HCT116 (cell line): Measurements from ENCODE around the gene MMEL1. TPM values are rescaled to one million over a fixed set of nuclear protein-coding genes. Genes with fewer than 3 reads are reported as not detected.

Source experiments
- ATAC-seq: fragments of 200-7000 bp; cut with Tn5 transposase; 2 replicates; pipeline ENCODE4 v1.9.1; 2020; ENCODE audit warnings: mild to moderate bottlenecking, moderate library complexity
- BruUV-seq: library from RNA; stranded (reverse); fragments of 400-500 nt; replicated peaks from 2 replicates; lab custom pipeline; 2021; lab: Mats Ljungman, UMichigan
- CTCF ChIA-PET: fragments of 300-600 bp; sonication (Branson Sonifier 250); formaldehyde crosslinking; loops from one replicate; lab custom pipeline; 2021; ENCODE audit warnings: antibody characterized with exemption; lab: Charles Lee
- POLR2A ChIA-PET: fragments of 300-600, 350-600 bp; sonication (Branson Sonifier 250); formaldehyde crosslinking; loops from one replicate; lab custom pipeline; 2021; ENCODE audit warnings: antibody characterized with exemption; lab: Charles Lee
- RAD21 ChIA-PET, 2 experiments: fragments of 300-600 bp; sonication (Branson Sonifier 250); formaldehyde crosslinking; loops; one replicate each; lab custom pipeline; 2023; ENCODE audit warnings: low total read pairs in 2 of 2; ENCODE audit not compliant: uncharacterized antibody in 2 of 2, unreplicated experiment in 2 of 2, low non-redundant PET in 1 of 2; lab: Charles Lee
- DNase-seq: peaks from one replicate; pipeline ENCODE4 v3.0.0-alpha.2; 2010; ENCODE audit warnings: low read depth, low spot score
- H2AFZ ChIP-seq: fragments of 200-600 bp; shearing (Covaris generic), sonication (generic); 2 replicates; pipeline ENCODE4 v1.6.1; 2017; ENCODE audit warnings: low read depth, mixed run types, mixed read lengths, antibody characterized with exemption, low read length; ENCODE audit not compliant: poor library complexity, severe bottlenecking
- H3K27ac ChIP-seq: 2 replicates; pipeline ENCODE4 v1.5.1; 2012; ENCODE audit warnings: low read depth, low read length
- H3K27me3 ChIP-seq: fragments of 200-600 bp; sonication (generic); 2 replicates; pipeline ENCODE4 v1.6.1; 2016; ENCODE audit warnings: mixed run types, low read length, mixed read lengths; ENCODE audit not compliant: insufficient read depth
- H3K36me3 ChIP-seq, 2 experiments: fragments of 200-500 bp in 1 of 2; fragments of 200-600 bp in 1 of 2; sonication (Bioruptor generic) in 1 of 2; sonication (generic) in 1 of 2; 2 replicates each; pipeline versions ENCODE4 v1.5.1 to v1.6.1; 2014 to 2016; ENCODE audit warnings: low read length in 2 of 2, inconsistent platforms in 1 of 2, mixed read lengths in 1 of 2, mixed run types in 1 of 2; ENCODE audit not compliant: insufficient read depth in 2 of 2, control insufficient read depth in 1 of 2
- H3K4me1 ChIP-seq, 2 experiments: fragments of 200-600 bp in 1 of 2; sonication (generic) in 1 of 2; 2 replicates each; pipeline versions ENCODE4 v1.5.1 to v1.6.1; 2012 to 2017; ENCODE audit warnings: low read length in 2 of 2, inconsistent platforms in 1 of 2, mild to moderate bottlenecking in 1 of 2, mixed read lengths in 1 of 2, mixed run types in 1 of 2, moderate library complexity in 1 of 2; ENCODE audit not compliant: insufficient read depth in 2 of 2, control insufficient read depth in 1 of 2
- H3K4me2 ChIP-seq: fragments of 200-600 bp; sonication (generic); 2 replicates; pipeline ENCODE4 v1.6.1; 2017; ENCODE audit warnings: mixed run types, low read length, mixed read lengths
- H3K4me3 ChIP-seq, 2 experiments: fragments of 200-600 bp in 1 of 2; sonication (generic) in 1 of 2; replicated peaks in 1 of 2; 2 replicates each; pipeline ENCODE4 v1.5.1; 2011 to 2016; ENCODE audit warnings: low read length in 2 of 2, control low read depth in 1 of 2, low read depth in 1 of 2, mild to moderate bottlenecking in 1 of 2, mixed read lengths in 1 of 2, mixed run types in 1 of 2
- H3K79me2 ChIP-seq: fragments of 200-600 bp; sonication (generic); 2 replicates; pipeline ENCODE4 v1.6.1; 2017; ENCODE audit warnings: mild to moderate bottlenecking, mixed run types, low read length, moderate library complexity, mixed read lengths; ENCODE audit not compliant: insufficient read depth
- H3K9ac ChIP-seq: fragments of 200-600 bp; sonication (generic); 2 replicates; pipeline ENCODE4 v1.6.1; 2016; ENCODE audit warnings: low read length, mixed read lengths
- H3K9me2 ChIP-seq: fragments of 200-600 bp; sonication (generic), shearing (Covaris generic); 2 replicates; pipeline ENCODE4 v1.6.1; 2017; ENCODE audit warnings: mixed run types, mild to moderate bottlenecking, moderate library complexity; ENCODE audit not compliant: insufficient read depth
- H3K9me3 ChIP-seq, 2 experiments: fragments of 200-500 bp in 1 of 2; fragments of 200-600 bp in 1 of 2; sonication (Bioruptor generic) in 1 of 2; sonication (generic) in 1 of 2; 2 replicates each; pipeline ENCODE4 v1.6.1; 2014 to 2017; ENCODE audit warnings: low read length in 2 of 2, mixed read lengths in 2 of 2, inconsistent platforms in 1 of 2, low read depth in 1 of 2, mild to moderate bottlenecking in 1 of 2, mixed run types in 1 of 2, moderate library complexity in 1 of 2; ENCODE audit not compliant: control insufficient read depth in 1 of 2, insufficient read depth in 1 of 2
- H4K20me1 ChIP-seq: fragments of 200-600 bp; sonication (generic), shearing (Covaris generic); 2 replicates; pipeline ENCODE4 v1.6.1; 2017; ENCODE audit warnings: mixed run types, mild to moderate bottlenecking, moderate library complexity; ENCODE audit not compliant: insufficient read depth
- CBX3 ChIP-seq: IDR thresholded peaks from 2 replicates; pipeline ENCODE4 v1.6.1; 2012; ENCODE audit warnings: low read depth
- ELF1 ChIP-seq: IDR thresholded peaks from 2 replicates; pipeline ENCODE4 v1.6.1; 2012; ENCODE audit warnings: low read depth, borderline replicate concordance
- FOSL1 ChIP-seq: IDR thresholded peaks from 2 replicates; pipeline ENCODE4 v1.6.1; 2012; ENCODE audit warnings: low read depth
- POLR2A ChIP-seq: IDR thresholded peaks from 2 replicates; pipeline ENCODE4 v1.7.0; 2011; ENCODE audit warnings: borderline replicate concordance; ENCODE audit not compliant: insufficient read depth, insufficient read length; ENCODE audit errors: extremely low read depth
- POLR2AphosphoS5 ChIP-seq: IDR thresholded peaks from 2 replicates; pipeline ENCODE4 v1.6.1; 2011; ENCODE audit warnings: mild to moderate bottlenecking, low read depth, low read length, moderate library complexity
- RAD21 ChIP-seq: IDR thresholded peaks from 2 replicates; pipeline ENCODE4 v1.6.1; 2012; ENCODE audit warnings: low read depth, mild to moderate bottlenecking
- SIN3A ChIP-seq: IDR thresholded peaks from 2 replicates; pipeline ENCODE4 v1.6.1; 2012; ENCODE audit warnings: low read depth
- TCF7L2 ChIP-seq: IDR thresholded peaks from 2 replicates; pipeline ENCODE4 v1.7.0; 2011; ENCODE audit warnings: borderline replicate concordance, inconsistent platforms; ENCODE audit not compliant: insufficient read depth, insufficient read length; ENCODE audit errors: extremely low read depth
- YY1 ChIP-seq: IDR thresholded peaks from 2 replicates; pipeline ENCODE4 v1.6.1; 2011; ENCODE audit warnings: low read length, low read depth, moderate library complexity, mild to moderate bottlenecking; ENCODE audit not compliant: insufficient replicate concordance; ENCODE audit errors: extremely low read depth
- ZFX ChIP-seq: fragments of 450-650 bp; IDR thresholded peaks from 2 replicates; pipeline ENCODE4 v1.6.1; 2017
- ZNF274 ChIP-seq: fragments of 200-500 bp; sonication (Bioruptor generic); IDR thresholded peaks from 2 replicates; pipeline ENCODE4 v1.6.1; 2014; ENCODE audit warnings: mild to moderate bottlenecking, low read depth, low read length, inconsistent platforms
- intact Hi-C: fragments of 100-400 bp; cut with micrococcal nuclease; formaldehyde crosslinking; loops from 2 replicates; pipeline ENCODE4 v1.10.0; 2022
- total RNA-seq: library from RNA; stranded (reverse); gene quantifications from one replicate; pipeline ENCODE4 v1.2.1, GENCODE V29; 2021; ENCODE audit not compliant: unreplicated experiment
- TF ChIP-seq, protein P1 (sequence below): IDR thresholded peaks from 2 replicates; pipeline ENCODE4 v1.6.1; 2012
- TF ChIP-seq, protein P2 (sequence below): IDR thresholded peaks from 2 replicates; pipeline ENCODE4 v1.6.1; 2012; ENCODE audit warnings: low read depth
- TF ChIP-seq, protein P3 (sequence below), 3 experiments: fragments of 200-600 bp in 1 of 3; sonication (generic) in 1 of 3; IDR thresholded peaks in 2 of 3; conservative IDR thresholded peaks in 1 of 3; 2 replicates each; pipeline ENCODE4 v1.5.1; 2012 to 2017; ENCODE audit warnings: low read depth in 2 of 3, low read length in 2 of 3, antibody characterized with exemption in 1 of 3, borderline replicate concordance in 1 of 3, control low read depth in 1 of 3, mild to moderate bottlenecking in 1 of 3, mixed read lengths in 1 of 3, mixed run types in 1 of 3, moderate library complexity in 1 of 3; ENCODE audit not compliant: insufficient read depth in 1 of 3

Gene MMEL1
- total RNA-seq, 1 experiment from 2014 or later = 2.7 TPM

DNA sequence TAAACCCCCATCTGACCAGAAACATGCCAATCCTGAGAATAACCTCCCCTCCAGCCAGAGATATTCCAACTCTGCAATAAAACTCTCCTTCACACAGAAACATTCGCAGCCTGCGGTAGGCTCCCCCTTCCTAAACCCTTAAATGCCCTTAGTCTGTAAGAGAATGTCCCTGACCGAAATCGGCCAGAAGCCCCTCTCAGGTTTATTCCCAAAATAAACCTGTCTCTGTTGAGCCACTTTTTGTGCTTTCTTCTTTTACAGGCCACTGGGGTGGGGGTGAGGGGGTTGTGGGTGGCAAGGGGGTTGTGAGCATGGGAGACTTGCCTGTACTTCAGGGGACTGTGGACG lies 41.6 kb downstream of the MMEL1 start:
- no peaks in the 10 kb centered on the region for H3K79me2 ChIP-seq
- ChIA-PET POLR2A (no interaction called here), RAD21 (no interaction called here), CTCF (no interaction called here)
- DNase-seq (no peak), ATAC-seq (no peak)
- H3K9ac ChIP-seq = no peak overlapping the region
- no peaks in the 10 kb centered on the region for H3K36me3 ChIP-seq
- H3K9me2 ChIP-seq = no peaks in the 10 kb centered on the region
- no peaks in the 10 kb centered on the region for H4K20me1 ChIP-seq
- H3K4me1 ChIP-seq = peaks cover 0 to 7% of the 10 kb centered on the region in 2 experiments; a peak in 1 of 4 replicates
- BruUV-seq = no TSS peak
- no peak overlapping the region for H3K27ac ChIP-seq
- no peaks in the 10 kb centered on the region for H3K27me3 ChIP-seq
- intact Hi-C loops = no loop called here
- TF ChIP-seq, protein P1, sequence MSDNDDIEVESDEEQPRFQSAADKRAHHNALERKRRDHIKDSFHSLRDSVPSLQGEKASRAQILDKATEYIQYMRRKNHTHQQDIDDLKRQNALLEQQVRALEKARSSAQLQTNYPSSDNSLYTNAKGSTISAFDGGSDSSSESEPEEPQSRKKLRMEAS = no peak
- no peak for TF ChIP-seq SIN3A
- TF ChIP-seq ZNF274 = no peak
- TF ChIP-seq POLR2A = no peak
- TF ChIP-seq ZFX = no peak
- no peak for TF ChIP-seq ELF1
- TF ChIP-seq, all 23 proteins: peak for 0
- no peak overlapping the region for H3K4me3 ChIP-seq
- H3K4me2 ChIP-seq = no peak overlapping the region
- no peaks in the 10 kb centered on the region for H3K9me3 ChIP-seq
- H2AFZ ChIP-seq = no peak overlapping the region

DNA sequence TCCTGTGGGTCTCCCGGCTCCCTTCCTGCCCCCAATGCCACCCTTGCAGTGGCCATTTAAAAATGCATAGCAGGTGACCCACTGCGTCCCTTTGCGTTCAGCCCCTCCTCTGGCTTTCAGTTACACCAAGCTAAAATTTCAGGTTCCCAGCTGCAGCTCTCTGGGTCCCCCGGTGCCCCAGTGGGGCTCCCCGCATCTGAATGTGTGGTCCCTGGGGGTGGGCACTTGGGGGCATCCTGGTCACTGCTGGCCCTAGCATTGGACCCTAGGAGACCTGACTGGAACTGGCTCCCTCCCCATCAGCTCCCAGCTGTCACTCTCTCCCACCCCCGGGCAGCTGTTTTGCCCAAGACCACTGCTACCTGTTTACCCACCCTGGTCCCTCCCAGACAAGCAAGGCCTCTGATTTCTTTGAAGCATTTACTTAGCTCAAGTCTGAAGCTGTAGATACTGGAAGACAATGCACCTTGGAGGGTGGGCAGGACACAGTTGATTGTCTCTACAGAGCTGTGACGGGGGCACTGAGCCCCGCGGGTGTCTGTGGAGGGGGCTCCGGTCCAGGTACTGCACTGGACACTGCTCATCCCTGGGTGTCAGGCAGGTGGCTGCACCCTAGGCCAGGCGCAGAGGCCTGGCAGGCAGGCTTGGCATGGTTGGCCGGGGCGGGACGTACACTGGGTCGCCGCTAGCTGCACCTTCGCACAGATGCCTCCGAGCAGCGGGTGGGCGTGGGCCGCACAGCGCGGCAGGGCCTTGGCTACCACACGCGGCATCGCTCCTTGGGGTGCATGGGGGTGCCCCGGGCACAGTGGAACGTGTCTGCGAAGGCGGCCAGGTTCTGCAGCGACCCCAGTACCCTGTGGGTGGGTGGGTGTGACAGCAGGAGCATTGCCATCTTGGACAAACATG lies 42.3 kb downstream of the MMEL1 start:
- CTCF ChIA-PET = no interaction called here
- no peak overlapping the region for H3K9ac ChIP-seq
- H3K4me2 ChIP-seq = no peak overlapping the region
- H3K79me2 ChIP-seq = no peaks in the 10 kb centered on the region; the same call in 1 of the 2 replicates
- RAD21 ChIA-PET = no interaction called here
- DNase-seq = no peak
- peaks cover 0 to 10% of the 10 kb centered on the region in 2 experiments; a peak in 1 of 4 replicates for H3K4me1 ChIP-seq
- POLR2A ChIA-PET = no interaction called here
- H3K9me3 ChIP-seq = no peaks in the 10 kb centered on the region
- ATAC-seq = no peak
- no peak overlapping the region for H3K27ac ChIP-seq
- no peaks in the 10 kb centered on the region for H3K36me3 ChIP-seq
- H2AFZ ChIP-seq = no peak overlapping the region
- TF ChIP-seq YY1 (no peak), FOSL1 (no peak), TCF7L2 (no peak), CBX3 (no peak), SIN3A (no peak), POLR2AphosphoS5 (no peak), POLR2A (no peak), RAD21 (no peak)
- TF ChIP-seq, protein P2, sequence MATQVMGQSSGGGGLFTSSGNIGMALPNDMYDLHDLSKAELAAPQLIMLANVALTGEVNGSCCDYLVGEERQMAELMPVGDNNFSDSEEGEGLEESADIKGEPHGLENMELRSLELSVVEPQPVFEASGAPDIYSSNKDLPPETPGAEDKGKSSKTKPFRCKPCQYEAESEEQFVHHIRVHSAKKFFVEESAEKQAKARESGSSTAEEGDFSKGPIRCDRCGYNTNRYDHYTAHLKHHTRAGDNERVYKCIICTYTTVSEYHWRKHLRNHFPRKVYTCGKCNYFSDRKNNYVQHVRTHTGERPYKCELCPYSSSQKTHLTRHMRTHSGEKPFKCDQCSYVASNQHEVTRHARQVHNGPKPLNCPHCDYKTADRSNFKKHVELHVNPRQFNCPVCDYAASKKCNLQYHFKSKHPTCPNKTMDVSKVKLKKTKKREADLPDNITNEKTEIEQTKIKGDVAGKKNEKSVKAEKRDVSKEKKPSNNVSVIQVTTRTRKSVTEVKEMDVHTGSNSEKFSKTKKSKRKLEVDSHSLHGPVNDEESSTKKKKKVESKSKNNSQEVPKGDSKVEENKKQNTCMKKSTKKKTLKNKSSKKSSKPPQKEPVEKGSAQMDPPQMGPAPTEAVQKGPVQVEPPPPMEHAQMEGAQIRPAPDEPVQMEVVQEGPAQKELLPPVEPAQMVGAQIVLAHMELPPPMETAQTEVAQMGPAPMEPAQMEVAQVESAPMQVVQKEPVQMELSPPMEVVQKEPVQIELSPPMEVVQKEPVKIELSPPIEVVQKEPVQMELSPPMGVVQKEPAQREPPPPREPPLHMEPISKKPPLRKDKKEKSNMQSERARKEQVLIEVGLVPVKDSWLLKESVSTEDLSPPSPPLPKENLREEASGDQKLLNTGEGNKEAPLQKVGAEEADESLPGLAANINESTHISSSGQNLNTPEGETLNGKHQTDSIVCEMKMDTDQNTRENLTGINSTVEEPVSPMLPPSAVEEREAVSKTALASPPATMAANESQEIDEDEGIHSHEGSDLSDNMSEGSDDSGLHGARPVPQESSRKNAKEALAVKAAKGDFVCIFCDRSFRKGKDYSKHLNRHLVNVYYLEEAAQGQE = no peak
- TF ChIP-seq, protein P3, sequence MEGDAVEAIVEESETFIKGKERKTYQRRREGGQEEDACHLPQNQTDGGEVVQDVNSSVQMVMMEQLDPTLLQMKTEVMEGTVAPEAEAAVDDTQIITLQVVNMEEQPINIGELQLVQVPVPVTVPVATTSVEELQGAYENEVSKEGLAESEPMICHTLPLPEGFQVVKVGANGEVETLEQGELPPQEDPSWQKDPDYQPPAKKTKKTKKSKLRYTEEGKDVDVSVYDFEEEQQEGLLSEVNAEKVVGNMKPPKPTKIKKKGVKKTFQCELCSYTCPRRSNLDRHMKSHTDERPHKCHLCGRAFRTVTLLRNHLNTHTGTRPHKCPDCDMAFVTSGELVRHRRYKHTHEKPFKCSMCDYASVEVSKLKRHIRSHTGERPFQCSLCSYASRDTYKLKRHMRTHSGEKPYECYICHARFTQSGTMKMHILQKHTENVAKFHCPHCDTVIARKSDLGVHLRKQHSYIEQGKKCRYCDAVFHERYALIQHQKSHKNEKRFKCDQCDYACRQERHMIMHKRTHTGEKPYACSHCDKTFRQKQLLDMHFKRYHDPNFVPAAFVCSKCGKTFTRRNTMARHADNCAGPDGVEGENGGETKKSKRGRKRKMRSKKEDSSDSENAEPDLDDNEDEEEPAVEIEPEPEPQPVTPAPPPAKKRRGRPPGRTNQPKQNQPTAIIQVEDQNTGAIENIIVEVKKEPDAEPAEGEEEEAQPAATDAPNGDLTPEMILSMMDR (IDR thresholded peaks at IDR 0.05 in 2 of 3, conservative IDR thresholded peaks at IDR 0.05 in 1 of 3; ENCODE audit: borderline replicate concordance in 1 of 3, insufficient read depth in 1 of 3, low read depth in 2 of 3, low read length in 2 of 3) = no peak
- no peak overlapping the region for H3K4me3 ChIP-seq
- H3K9me2 ChIP-seq = no peaks in the 10 kb centered on the region
- intact Hi-C loops = no loop called here
- H4K20me1 ChIP-seq = no peaks in the 10 kb centered on the region
- no TSS peak for BruUV-seq
- no peaks in the 10 kb centered on the region for H3K27me3 ChIP-seq
